ENCODE data around the gene NEURL1B.

Gene NEURL1B

GRCh38 chr5:172622091-172623046 is 18.7 kb upstream of the NEURL1B start:
- no peaks in the 10 kb centered on the region for H3K36me3 ChIP-seq
- H3K4me3 ChIP-seq (ENCODE audit: low read depth, low read length), result no peak overlapping the region
- H3K27me3 ChIP-seq (ENCODE audit: insufficient read depth, low read depth, severe bottlenecking), result no peaks in the 10 kb centered on the region
- DNase-seq, result no peak
- H3K9me3 ChIP-seq (ENCODE audit: severe bottlenecking), result no peaks in the 10 kb centered on the region
- peak; percentile 30 for TF ChIP-seq CTCF (IDR thresholded peaks at IDR 0.05; ENCODE audit: low read depth, low read length)
- no peak overlapping the region for H3K27ac ChIP-seq

- no peaks in the 10 kb centered on the region for H3K9me3 ChIP-seq (ENCODE audit: severe bottlenecking)
- no peak overlapping the region for H3K27ac ChIP-seq
- H3K36me3 ChIP-seq, result no peaks in the 10 kb centered on the region
- H3K27me3 ChIP-seq (ENCODE audit: insufficient read depth, low read depth, severe bottlenecking), result no peaks in the 10 kb centered on the region
- no peak for TF ChIP-seq CTCF (IDR thresholded peaks at IDR 0.05; ENCODE audit: low read depth, low read length)
- no peak overlapping the region for H3K4me3 ChIP-seq (ENCODE audit: low read depth, low read length)
- DNase-seq, result no peak
These were observed 17.6 kb upstream of the NEURL1B start for GRCh38 chr5:172623313-172623980.

- DNase-seq, result peak; percentile 60
- Histone ChIP-seq H3K27ac (peak overlapping the region; percentile 4; the same call in 1 of the 2 replicates), H3K4me3 (ENCODE audit: low read depth, low read length) (no peak overlapping the region), H3K27me3 (ENCODE audit: insufficient read depth, low read depth, severe bottlenecking) (no peaks in the 10 kb centered on the region), H3K36me3 (no peaks in the 10 kb centered on the region), H3K9me3 (ENCODE audit: severe bottlenecking) (no peaks in the 10 kb centered on the region)
- TF ChIP-seq CTCF (IDR thresholded peaks at IDR 0.05; ENCODE audit: low read depth, low read length), result no peak
These were observed 16.7 kb upstream of the NEURL1B start for GRCh38 chr5:172624083-172624995.

- H3K4me3 ChIP-seq (ENCODE audit: low read depth, low read length), result no peak overlapping the region
- H3K36me3 ChIP-seq, result no peaks in the 10 kb centered on the region
These were observed 15.8 kb upstream of the NEURL1B start for GRCh38 chr5:172624996-172625964.

More at GRCh38 chr5:172624996-172625964, 15.8 kb upstream of the NEURL1B start:
- Histone ChIP-seq H3K9me3 (ENCODE audit: severe bottlenecking) (no peaks in the 10 kb centered on the region), H3K27ac (0 out of 2 replicates have a peak overlapping the region, but pooled peaks have one; percentile 13), H3K27me3 (ENCODE audit: insufficient read depth, low read depth, severe bottlenecking) (no peaks in the 10 kb centered on the region)
- no peak for DNase-seq
- TF ChIP-seq CTCF (IDR thresholded peaks at IDR 0.05; ENCODE audit: low read depth, low read length), result no peak
